OCI-LY7 (cell line): ENCODE measurements around the gene SIDT1. TPM values are rescaled to one million over a fixed set of nuclear protein-coding genes. Genes with fewer than 3 reads are reported as not detected.

Experiments used
- Bru-seq: library from RNA; stranded (reverse); fragments of 400-500 nt; gene quantifications from one replicate; lab custom pipeline; 2021; lab: Mats Ljungman, UMichigan
- BruChase-seq, 2 experiments: library from RNA; stranded (reverse); fragments of 400-500 nt; gene quantifications; one replicate each; lab custom pipeline; 2021; lab: Mats Ljungman, UMichigan
- BruUV-seq: library from RNA; stranded (reverse); fragments of 400-500 nt; replicated peaks from 2 replicates; lab custom pipeline; 2021; lab: Mats Ljungman, UMichigan
- CTCF ChIA-PET: fragments of 300-600 bp; sonication (Branson Sonifier 250); formaldehyde crosslinking; loops from one replicate; lab custom pipeline; 2022; ENCODE audit warnings: antibody characterized with exemption; ENCODE audit not compliant: unreplicated experiment; lab: Charles Lee
- POLR2A ChIA-PET: fragments of 300-600 bp; sonication (Branson Sonifier 250); formaldehyde crosslinking; loops from one replicate; lab custom pipeline; 2022; ENCODE audit warnings: antibody characterized with exemption; lab: Charles Lee
- DNase-seq: peaks from one replicate; pipeline ENCODE4 v3.0.0-alpha.2; 2015; ENCODE audit warnings: low spot score
- H2AFZ ChIP-seq: fragments of 200-600 bp; sonication (generic), shearing (Covaris generic); 2 replicates; pipeline ENCODE4 v1.6.1; 2014; ENCODE audit warnings: mild to moderate bottlenecking, antibody characterized with exemption, low read length, moderate library complexity
- H3K27ac ChIP-seq: fragments of 200-600 bp; sonication (generic); 2 replicates; pipeline ENCODE4 v1.5.1; 2014; ENCODE audit warnings: mixed run types, low read depth, mild to moderate bottlenecking, moderate library complexity, low read length, inconsistent platforms; ENCODE audit not compliant: poor library complexity, severe bottlenecking
- H3K36me3 ChIP-seq: fragments of 200-600 bp; sonication (generic); 2 replicates; pipeline ENCODE4 v1.6.1; 2014; ENCODE audit warnings: mild to moderate bottlenecking, antibody characterized with exemption, low read length, moderate library complexity, mixed read lengths; ENCODE audit not compliant: insufficient read depth
- H3K4me1 ChIP-seq: fragments of 200-600 bp; sonication (generic); 2 replicates; pipeline ENCODE4 v1.5.1; 2014; ENCODE audit warnings: mild to moderate bottlenecking, low read length; ENCODE audit not compliant: insufficient read depth, poor library complexity, severe bottlenecking
- H3K4me2 ChIP-seq: fragments of 200-600 bp; sonication (generic); 2 replicates; pipeline ENCODE4 v1.6.1; 2014; ENCODE audit warnings: mild to moderate bottlenecking, low read length
- H3K4me3 ChIP-seq: fragments of 200-600 bp; sonication (generic); 2 replicates; pipeline ENCODE4 v1.5.1; 2014; ENCODE audit warnings: mild to moderate bottlenecking, low read depth, low read length; ENCODE audit not compliant: poor library complexity, severe bottlenecking
- H3K79me2 ChIP-seq: fragments of 200-600 bp; sonication (generic); 2 replicates; pipeline ENCODE4 v1.6.1; 2016; ENCODE audit warnings: low read depth, mild to moderate bottlenecking, low read length, moderate library complexity, mixed read lengths; ENCODE audit not compliant: insufficient read depth
- H3K9me2 ChIP-seq: fragments of 200-600 bp; sonication (generic); 2 replicates; pipeline ENCODE4 v1.6.1; 2016; ENCODE audit warnings: mild to moderate bottlenecking, low read length, mixed read lengths; ENCODE audit not compliant: insufficient read depth
- H3K9me3 ChIP-seq: fragments of 200-600 bp; sonication (generic); 2 replicates; pipeline ENCODE4 v1.6.1; 2014; ENCODE audit warnings: mild to moderate bottlenecking, mixed run types, low read length, mixed read lengths
- H4K20me1 ChIP-seq: fragments of 200-600 bp; sonication (generic); 2 replicates; pipeline ENCODE4 v1.6.1; 2014; ENCODE audit warnings: mild to moderate bottlenecking, antibody characterized with exemption, low read length, moderate library complexity, mixed read lengths; ENCODE audit not compliant: insufficient read depth
- CTCF ChIP-seq: fragments of 200-600 bp; sonication (generic); conservative IDR thresholded peaks from 2 replicates; pipeline ENCODE4 v1.5.1; 2014; ENCODE audit warnings: mild to moderate bottlenecking, antibody characterized with exemption, low read length, moderate library complexity, mixed read lengths
- EZH2phosphoT487 ChIP-seq: fragments of 200-600 bp; sonication (generic); IDR thresholded peaks from 2 replicates; pipeline ENCODE4 v1.6.1; 2018; ENCODE audit warnings: low read depth, borderline replicate concordance, mild to moderate bottlenecking, mixed run types, antibody characterized with exemption, low read length, moderate library complexity, mixed read lengths
- intact Hi-C: fragments of 100-400 bp; cut with micrococcal nuclease; formaldehyde crosslinking; loops from one replicate; pipeline ENCODE4 v1.10.0; 2022; ENCODE audit not compliant: unreplicated experiment
- long read RNA-seq: library from polyadenylated mRNA; stranded (forward); transcript quantifications from one replicate; pipeline ENCODE4 v2.0.0, GENCODE V29; 2022
- total RNA-seq, 2 experiments: library from RNA; depleted of rRNA in 1 of 2; stranded (reverse); fragments of >200 nt in 1 of 2; shearing (Covaris generic) in 1 of 2; gene quantifications; 2 replicates each; pipeline ENCODE4 v1.2.3, GENCODE V29; 2014 to 2022

SIDT1 gene
- 10.3 and 10.4 TPM in 2 replicates for total RNA-seq (2014; rRNA removed; shearing (Covaris generic))
- total RNA-seq (2022), result 7.3 and 8.6 TPM in 2 replicates
- percentile 50 among the genes with signal in this experiment for Bru-seq, nascent RNA
- BruChase-seq, experiment 1, labeled RNA remaining after a 6-hour chase, result percentile 51 among the genes with signal in this experiment
- percentile 49 among the genes with signal in this experiment for BruChase-seq, experiment 2, labeled RNA remaining after a 2-hour chase
- long read RNA-seq, partial matches to known transcripts, result 1 of 7 reads
- long read RNA-seq, other reads (novel, unspliced or antisense), result 5 of 7 reads

- no peaks in the 10 kb centered on the region for H3K9me2 ChIP-seq
- ChIA-PET POLR2A (interaction anchor here (0.6 to 3.0 kb wide), 2 partner anchors 18 to 104 kb away, joined by 3 to 15 read pairs; partner anchors contain the start of gene SPICE1), CTCF (no interaction called here)
- H3K9me3 ChIP-seq, result no peaks in the 10 kb centered on the region
- H2AFZ ChIP-seq, result peak within 1 kb of the TSS; percentile 96
- H3K4me3 ChIP-seq, result peak within 1 kb of the TSS; percentile 74
- peak within 1 kb of the TSS; percentile 64 for H3K27ac ChIP-seq
- H3K79me2 ChIP-seq, result no peaks in the 10 kb centered on the region
- no peaks in the 10 kb centered on the region for H3K36me3 ChIP-seq
- peaks cover 22% of the 10 kb centered on the region for H3K4me1 ChIP-seq
- H3K4me2 ChIP-seq, result peak within 1 kb of the TSS; percentile 87
- intact Hi-C loops, result loop anchor here (1.0 to 10.0 kb wide), 2 partner anchors 17 to 683 kb away; partner anchors contain the start of gene SPICE1
- no TSS peak for BruUV-seq
- H4K20me1 ChIP-seq, result no peaks in the 10 kb centered on the region
- TF ChIP-seq EZH2phosphoT487, result no peak
- TF ChIP-seq CTCF, result no peak
- DNase-seq, result peak; percentile 76
Measured at GRCh38 chr3:113531826-113532697, at the start of gene SIDT1. Gene SIDT1 (plus strand): TSS chr3:113532555. CDS start chr3:113533022, 467 bp downstream.

DNA sequence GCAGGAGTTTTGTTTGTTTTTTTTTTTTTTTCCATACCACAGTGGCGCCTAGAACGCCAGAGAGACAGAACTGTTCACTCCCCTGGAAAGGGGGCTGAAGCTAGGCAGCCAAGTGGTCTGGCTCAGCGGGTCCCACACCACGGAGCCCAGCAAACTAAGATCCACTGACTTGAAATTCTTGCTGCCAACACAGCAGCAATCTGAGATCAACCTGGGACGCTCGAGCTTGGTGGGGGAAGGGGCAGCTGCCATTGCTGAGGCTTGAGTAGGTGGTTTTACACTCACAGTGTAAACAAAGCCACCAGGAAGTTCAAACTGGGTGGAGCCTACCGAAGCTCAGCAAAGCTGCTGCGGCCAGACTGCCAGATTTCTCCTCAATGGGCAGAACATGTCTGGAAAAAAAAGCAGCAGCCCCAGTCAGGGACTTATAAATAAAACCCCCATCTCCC, 47.2 kb upstream of the SIDT1 start:
- Histone ChIP-seq H3K36me3 (peaks cover 24% of the 10 kb centered on the region), H3K4me3 (no peak overlapping the region), H3K4me2 (no peak overlapping the region), H3K79me2 (no peaks in the 10 kb centered on the region), H3K9me3 (no peaks in the 10 kb centered on the region), H2AFZ (no peak overlapping the region), H3K27ac (no peak overlapping the region), H3K4me1 (no peaks in the 10 kb centered on the region), H4K20me1 (no peaks in the 10 kb centered on the region), H3K9me2 (no peaks in the 10 kb centered on the region)
- no peak for DNase-seq
- BruUV-seq, result no TSS peak
- ChIA-PET CTCF (no interaction called here), POLR2A (no interaction called here)
- TF ChIP-seq CTCF (no peak), EZH2phosphoT487 (no peak)
- intact Hi-C loops, result no loop called here
